ENCODE results near the gene RNF222. TPM values are rescaled to one million over a fixed set of nuclear protein-coding genes. Genes with fewer than 3 reads are reported as not detected.
"Not testable (repeated sequence)": the region's sequence is repeated elsewhere in the genome, so short reads cannot be mapped to it uniquely, and the experiment has no call there.

The RNF222 gene
- polyA plus RNA-seq, 1 donor (not counting 4 experiments of a cell fraction or from before 2014, with no cell fraction given) = 0.18 TPM

DNA sequence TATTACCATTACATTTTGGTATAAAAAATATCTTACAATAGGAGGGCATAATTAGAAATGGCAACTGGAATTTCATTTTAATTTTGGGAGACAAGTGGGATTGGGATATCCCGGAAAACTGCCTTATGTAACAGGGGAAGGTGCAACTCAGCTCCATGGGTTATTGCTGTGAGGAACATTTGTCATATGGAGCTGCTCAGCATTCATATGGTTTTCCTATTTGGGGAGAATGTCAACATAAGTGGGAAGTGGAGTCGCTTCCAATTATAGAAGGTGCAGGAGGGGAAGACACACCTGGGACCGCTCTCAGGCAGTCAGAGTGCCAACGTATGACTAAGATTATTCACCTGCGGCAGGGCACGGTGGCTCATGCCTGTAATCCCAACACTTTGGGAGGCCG, 47.3 kb downstream of the RNF222 start:
- Histone ChIP-seq H3K79me2 (ENCODE audit: control insufficient read depth, insufficient read depth, low read length) (no peaks in the 10 kb centered on the region), H3K4me2 (ENCODE audit: control insufficient read depth, extremely low read depth, insufficient read depth, low read depth, low read length) (no peak overlapping the region), H3K9ac (ENCODE audit: control insufficient read depth, extremely low read depth, insufficient read depth, low read length) (no peak overlapping the region), H2AFZ (ENCODE audit: control insufficient read depth, low read length) (no peak overlapping the region), H3K4me1 (ENCODE audit: control insufficient read depth, extremely low read depth, insufficient read depth, low read length) (no peaks in the 10 kb centered on the region), H3K9me1 (ENCODE audit: control insufficient read depth, extremely low read depth, insufficient read depth, low read length) (no peaks in the 10 kb centered on the region), H3K9me3 (ENCODE audit: control insufficient read depth, low read depth, low read length) (no peaks in the 10 kb centered on the region), H4K20me1 (ENCODE audit: control insufficient read depth, extremely low read depth, insufficient read depth, low read length) (no peaks in the 10 kb centered on the region), H3K4me3 (ENCODE audit: control insufficient read depth in 2 of 3, extremely low read depth in 1 of 3, insufficient read depth in 2 of 3, low read depth in 1 of 3, low read length in 3 of 3) (no peak overlapping the region), H3K27ac (ENCODE audit: control insufficient read depth, insufficient read depth, low read length) (no peak overlapping the region), H3K36me3 (ENCODE audit: control insufficient read depth in 2 of 2, extremely low read depth in 1 of 2, insufficient read depth in 2 of 2, low read length in 2 of 2) (no peaks in the 10 kb centered on the region), H3K27me3 (ENCODE audit: control insufficient read depth, extremely low read depth, insufficient read depth, low read length) (peaks cover 5% of the 10 kb centered on the region)
- TF ChIP-seq, protein P1, sequence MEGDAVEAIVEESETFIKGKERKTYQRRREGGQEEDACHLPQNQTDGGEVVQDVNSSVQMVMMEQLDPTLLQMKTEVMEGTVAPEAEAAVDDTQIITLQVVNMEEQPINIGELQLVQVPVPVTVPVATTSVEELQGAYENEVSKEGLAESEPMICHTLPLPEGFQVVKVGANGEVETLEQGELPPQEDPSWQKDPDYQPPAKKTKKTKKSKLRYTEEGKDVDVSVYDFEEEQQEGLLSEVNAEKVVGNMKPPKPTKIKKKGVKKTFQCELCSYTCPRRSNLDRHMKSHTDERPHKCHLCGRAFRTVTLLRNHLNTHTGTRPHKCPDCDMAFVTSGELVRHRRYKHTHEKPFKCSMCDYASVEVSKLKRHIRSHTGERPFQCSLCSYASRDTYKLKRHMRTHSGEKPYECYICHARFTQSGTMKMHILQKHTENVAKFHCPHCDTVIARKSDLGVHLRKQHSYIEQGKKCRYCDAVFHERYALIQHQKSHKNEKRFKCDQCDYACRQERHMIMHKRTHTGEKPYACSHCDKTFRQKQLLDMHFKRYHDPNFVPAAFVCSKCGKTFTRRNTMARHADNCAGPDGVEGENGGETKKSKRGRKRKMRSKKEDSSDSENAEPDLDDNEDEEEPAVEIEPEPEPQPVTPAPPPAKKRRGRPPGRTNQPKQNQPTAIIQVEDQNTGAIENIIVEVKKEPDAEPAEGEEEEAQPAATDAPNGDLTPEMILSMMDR (optimal IDR thresholded peaks at IDR 0.05 in 1 of 3, IDR thresholded peaks at IDR 0.05 in 1 of 3, conservative IDR thresholded peaks at IDR 0.05 in 1 of 3; ENCODE audit: extremely low read depth in 1 of 3, insufficient read depth in 2 of 3, low read length in 3 of 3) = no peak
- no peak for TF ChIP-seq EZH2 (IDR thresholded peaks at IDR 0.05; ENCODE audit: low read length)
- dilution Hi-C loops (cut with MboI; ENCODE audit: extremely low pct_ligation_motif_present, low sequenced_read_pairs) = no loop called here
- no peak for FAIRE-seq
- DNase-seq (ENCODE audit: low read depth, low spot score) = no peak

DNA sequence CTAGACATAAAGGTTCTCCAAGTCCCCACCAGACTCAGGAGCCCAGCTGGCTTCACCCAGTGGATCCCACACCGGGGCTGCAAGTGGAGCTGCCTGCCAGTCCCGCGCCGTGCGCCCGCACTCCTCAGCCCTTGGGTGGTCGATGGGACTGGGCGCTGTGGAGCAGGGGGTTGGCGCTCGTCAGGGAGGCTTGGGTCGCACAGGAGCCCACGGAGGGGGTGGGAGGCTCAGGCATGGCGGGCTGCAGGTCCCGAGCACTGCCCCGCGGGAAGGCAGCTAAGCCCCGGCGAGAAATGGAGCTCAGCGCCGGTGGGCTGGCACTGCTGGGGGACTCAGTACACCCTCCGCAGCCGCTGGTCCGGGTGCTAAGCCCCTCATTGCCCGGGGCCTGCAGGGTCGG, 50.6 kb downstream of the RNF222 start:
- FAIRE-seq; H3K4me3 ChIP-seq (ENCODE audit: control insufficient read depth in 2 of 3, extremely low read depth in 1 of 3, insufficient read depth in 2 of 3, low read depth in 1 of 3, low read length in 3 of 3); H3K79me2 ChIP-seq (ENCODE audit: control insufficient read depth, insufficient read depth, low read length); H3K9ac ChIP-seq (ENCODE audit: control insufficient read depth, extremely low read depth, insufficient read depth, low read length); dilution Hi-C loops (cut with MboI; ENCODE audit: extremely low pct_ligation_motif_present, low sequenced_read_pairs); H4K20me1 ChIP-seq (ENCODE audit: control insufficient read depth, extremely low read depth, insufficient read depth, low read length); H3K9me3 ChIP-seq (ENCODE audit: control insufficient read depth, low read depth, low read length); H3K4me2 ChIP-seq (ENCODE audit: control insufficient read depth, extremely low read depth, insufficient read depth, low read depth, low read length); H3K27ac ChIP-seq (ENCODE audit: control insufficient read depth, insufficient read depth, low read length); H3K9me1 ChIP-seq (ENCODE audit: control insufficient read depth, extremely low read depth, insufficient read depth, low read length); H3K36me3 ChIP-seq (ENCODE audit: control insufficient read depth in 2 of 2, extremely low read depth in 1 of 2, insufficient read depth in 2 of 2, low read length in 2 of 2); H3K4me1 ChIP-seq (ENCODE audit: control insufficient read depth, extremely low read depth, insufficient read depth, low read length); H2AFZ ChIP-seq (ENCODE audit: control insufficient read depth, low read length); DNase-seq (ENCODE audit: low read depth, low spot score): not testable (repeated sequence)
- H3K27me3 ChIP-seq (ENCODE audit: control insufficient read depth, extremely low read depth, insufficient read depth, low read length) = peaks cover 10% of the 10 kb centered on the region

DNA sequence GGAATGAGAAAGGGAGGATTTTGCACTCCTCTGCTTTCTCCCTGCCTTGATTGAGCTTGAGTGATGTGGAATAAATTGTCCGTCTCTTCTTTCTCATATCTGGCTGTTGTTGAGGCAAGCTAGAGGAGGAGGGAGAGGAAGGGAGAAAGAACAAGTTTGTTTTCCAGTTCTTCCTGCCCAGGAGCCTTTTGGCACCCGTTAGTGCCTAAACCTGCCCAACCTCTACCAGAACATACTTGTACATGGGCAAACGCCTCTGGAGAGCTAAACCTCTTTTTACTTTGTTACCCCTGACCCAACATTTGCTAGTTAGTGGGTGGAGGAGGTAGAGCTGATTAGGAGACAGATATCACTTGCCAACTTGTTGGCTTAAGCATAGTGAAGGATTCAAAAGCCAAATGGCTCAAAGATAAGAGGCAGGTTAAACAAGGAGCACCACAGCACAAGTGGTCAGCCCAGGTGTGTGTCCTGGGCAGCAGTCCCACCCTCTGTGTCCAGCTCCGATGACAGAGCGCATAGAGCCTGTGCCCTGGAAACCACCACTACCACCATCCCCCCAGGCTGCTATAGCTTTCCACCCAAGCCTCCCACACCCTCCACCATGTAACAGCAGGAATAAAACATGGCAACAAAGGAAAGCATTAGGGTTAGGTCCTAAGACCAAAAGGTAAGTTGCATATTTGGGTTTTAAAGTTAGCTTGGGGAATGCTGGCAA, 51.5 kb downstream of the RNF222 start:
- TF ChIP-seq EZH2 (IDR thresholded peaks at IDR 0.05; ENCODE audit: low read length) = no peak
- TF ChIP-seq, protein P1 (optimal IDR thresholded peaks at IDR 0.05 in 1 of 3, IDR thresholded peaks at IDR 0.05 in 1 of 3, conservative IDR thresholded peaks at IDR 0.05 in 1 of 3; ENCODE audit: extremely low read depth in 1 of 3, insufficient read depth in 2 of 3, low read length in 3 of 3) = no peak
- no peak overlapping the region for H2AFZ ChIP-seq (ENCODE audit: control insufficient read depth, low read length)
- H3K4me1 ChIP-seq (ENCODE audit: control insufficient read depth, extremely low read depth, insufficient read depth, low read length) = no peaks in the 10 kb centered on the region
- H3K9me1 ChIP-seq (ENCODE audit: control insufficient read depth, extremely low read depth, insufficient read depth, low read length) = no peaks in the 10 kb centered on the region
- H3K4me2 ChIP-seq (ENCODE audit: control insufficient read depth, extremely low read depth, insufficient read depth, low read depth, low read length) = no peak overlapping the region
- H3K9me3 ChIP-seq (ENCODE audit: control insufficient read depth, low read depth, low read length) = no peaks in the 10 kb centered on the region
- H3K27me3 ChIP-seq (ENCODE audit: control insufficient read depth, extremely low read depth, insufficient read depth, low read length) = peaks cover 10% of the 10 kb centered on the region
- DNase-seq (ENCODE audit: low read depth, low spot score) = no peak
- H3K27ac ChIP-seq (ENCODE audit: control insufficient read depth, insufficient read depth, low read length) = no peak overlapping the region
- no peaks in the 10 kb centered on the region for H3K36me3 ChIP-seq (ENCODE audit: control insufficient read depth in 2 of 2, extremely low read depth in 1 of 2, insufficient read depth in 2 of 2, low read length in 2 of 2)
- H4K20me1 ChIP-seq (ENCODE audit: control insufficient read depth, extremely low read depth, insufficient read depth, low read length) = no peaks in the 10 kb centered on the region
- no peak overlapping the region for H3K4me3 ChIP-seq (ENCODE audit: control insufficient read depth in 2 of 3, extremely low read depth in 1 of 3, insufficient read depth in 2 of 3, low read depth in 1 of 3, low read length in 3 of 3)
- FAIRE-seq = no peak
- dilution Hi-C loops (cut with MboI; ENCODE audit: extremely low pct_ligation_motif_present, low sequenced_read_pairs) = no loop called here
- no peak overlapping the region for H3K9ac ChIP-seq (ENCODE audit: control insufficient read depth, extremely low read depth, insufficient read depth, low read length)
- H3K79me2 ChIP-seq (ENCODE audit: control insufficient read depth, insufficient read depth, low read length) = no peaks in the 10 kb centered on the region
